NCI-H1694 (cell line): ENCODE data around the gene KLHL8.

Source experiments
- DNase-seq: peaks from one replicate; lab custom pipeline; 2025; lab: John Stamatoyannopoulos, UW

The KLHL8 gene

GRCh38 chr4:87121341-87122065 lies 98.9 kb downstream of the KLHL8 start:
- DNase-seq, result peak; percentile 13

- DNase-seq, result no peak
Measured at GRCh38 chr4:87120411-87121162, 99.8 kb downstream of the KLHL8 start.

DNA sequence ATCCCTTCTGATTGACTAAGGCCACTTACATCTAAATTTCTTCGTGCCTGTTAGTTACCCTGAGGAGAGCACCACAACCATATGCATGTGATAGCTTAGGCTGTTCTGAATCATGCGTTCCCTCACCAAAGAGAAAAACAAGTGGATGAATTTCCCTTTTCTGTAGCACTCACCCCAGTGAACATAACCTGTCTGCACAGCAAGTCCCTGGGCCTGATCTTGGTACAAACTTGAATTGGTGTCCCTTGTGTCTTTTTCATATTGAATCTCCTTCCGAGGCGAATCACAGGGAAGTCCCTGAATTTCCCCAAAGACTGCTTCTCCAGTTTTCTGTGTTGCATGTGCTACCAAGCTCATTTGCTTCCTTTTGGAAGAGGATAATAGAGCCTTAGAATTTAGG lies 100.4 kb downstream of the KLHL8 start:
- no peak for DNase-seq

- DNase-seq, result no peak
Measured at GRCh38 chr4:87118826-87119225, 101.6 kb downstream of the KLHL8 start.

DNA sequence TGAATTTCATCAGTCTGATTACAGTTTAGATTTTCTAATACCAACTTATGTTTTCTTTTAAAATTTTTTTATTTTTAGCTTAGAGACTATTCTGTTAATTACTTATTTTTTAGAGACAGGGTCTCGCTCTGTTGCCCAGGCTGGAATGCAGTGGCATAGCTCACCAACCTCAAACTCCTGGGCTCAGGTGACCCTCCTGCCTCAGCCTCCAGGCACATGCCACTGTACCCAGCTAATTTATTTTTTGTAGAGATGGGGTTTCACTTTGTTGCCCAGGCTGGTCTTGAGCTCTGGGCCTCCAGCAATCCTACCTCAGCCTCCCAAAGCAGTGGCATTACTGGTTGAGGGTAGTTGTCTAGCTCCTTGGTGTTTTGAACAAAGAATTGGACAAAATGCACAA lies 102.0 kb downstream of the KLHL8 start:
- DNase-seq, result no peak

DNA sequence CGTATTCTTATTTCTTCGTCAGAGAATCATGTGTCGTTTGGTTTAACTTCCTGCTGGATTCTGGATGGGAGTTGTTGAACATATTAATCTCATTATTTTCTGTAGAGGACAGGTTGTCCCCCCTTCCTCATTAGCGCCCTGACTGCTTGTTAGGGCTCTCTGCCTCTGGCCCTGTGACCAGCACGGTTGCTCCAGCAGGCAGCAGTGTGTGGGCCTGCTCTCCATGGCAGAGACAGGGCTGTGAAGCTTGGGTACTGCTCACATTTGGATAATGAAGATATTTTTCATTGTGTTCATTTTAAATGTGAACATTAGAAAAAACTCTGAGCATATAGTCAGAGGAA lies 102.7 kb downstream of the KLHL8 start:
- DNase-seq, result no peak

DNA sequence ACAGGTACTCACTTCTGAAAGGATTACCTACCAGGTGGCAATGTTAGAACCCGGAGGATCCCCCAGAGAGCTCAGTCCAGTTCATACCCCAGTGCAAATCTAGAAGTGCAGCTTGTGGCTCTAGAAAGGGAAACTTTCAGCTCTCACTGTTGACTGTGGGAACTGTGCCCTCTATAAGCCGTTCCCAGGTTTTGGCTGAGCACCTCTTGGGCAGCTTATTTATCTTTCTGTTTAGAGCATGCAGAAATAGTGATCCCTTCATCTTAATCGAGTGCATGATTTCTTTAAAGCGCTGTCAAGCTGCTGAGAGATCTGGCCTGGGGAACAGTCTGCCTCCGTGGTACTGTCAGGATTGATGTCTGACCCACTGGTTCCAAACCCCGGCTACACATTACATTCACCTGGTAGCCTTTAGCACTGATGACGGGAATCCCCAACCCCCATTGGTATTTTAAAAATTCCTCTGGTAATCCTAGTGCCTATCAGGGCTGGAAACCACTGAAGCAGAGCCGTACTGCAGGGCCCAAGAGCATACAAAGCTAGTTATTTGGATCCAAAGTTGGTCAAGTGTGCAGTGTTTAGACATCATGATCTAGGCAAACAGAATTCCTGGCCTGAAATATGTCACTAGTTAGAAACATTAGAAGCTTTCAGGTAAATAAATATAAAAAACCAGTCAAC lies 103.2 kb downstream of the KLHL8 start:
- no peak for DNase-seq

DNA sequence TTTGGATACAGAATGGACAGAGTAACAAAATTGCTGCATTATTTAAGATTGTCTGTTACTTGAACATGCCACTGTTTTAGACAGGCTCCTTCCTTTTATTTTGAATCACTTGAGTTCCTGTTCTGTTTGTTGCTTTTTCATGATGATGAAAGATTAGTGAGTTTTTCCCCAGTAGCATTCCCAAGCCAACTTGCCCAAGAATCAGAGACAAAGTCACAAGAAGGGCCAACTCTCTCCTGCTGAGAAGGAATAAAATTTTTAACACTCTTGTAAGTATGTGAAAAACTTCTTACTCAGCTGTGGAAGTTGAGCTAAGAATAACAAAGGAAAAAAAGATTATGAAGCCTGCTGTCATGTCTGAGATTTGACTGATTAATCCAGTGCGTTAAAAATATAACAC lies 104.2 kb downstream of the KLHL8 start:
- DNase-seq, result no peak

DNA sequence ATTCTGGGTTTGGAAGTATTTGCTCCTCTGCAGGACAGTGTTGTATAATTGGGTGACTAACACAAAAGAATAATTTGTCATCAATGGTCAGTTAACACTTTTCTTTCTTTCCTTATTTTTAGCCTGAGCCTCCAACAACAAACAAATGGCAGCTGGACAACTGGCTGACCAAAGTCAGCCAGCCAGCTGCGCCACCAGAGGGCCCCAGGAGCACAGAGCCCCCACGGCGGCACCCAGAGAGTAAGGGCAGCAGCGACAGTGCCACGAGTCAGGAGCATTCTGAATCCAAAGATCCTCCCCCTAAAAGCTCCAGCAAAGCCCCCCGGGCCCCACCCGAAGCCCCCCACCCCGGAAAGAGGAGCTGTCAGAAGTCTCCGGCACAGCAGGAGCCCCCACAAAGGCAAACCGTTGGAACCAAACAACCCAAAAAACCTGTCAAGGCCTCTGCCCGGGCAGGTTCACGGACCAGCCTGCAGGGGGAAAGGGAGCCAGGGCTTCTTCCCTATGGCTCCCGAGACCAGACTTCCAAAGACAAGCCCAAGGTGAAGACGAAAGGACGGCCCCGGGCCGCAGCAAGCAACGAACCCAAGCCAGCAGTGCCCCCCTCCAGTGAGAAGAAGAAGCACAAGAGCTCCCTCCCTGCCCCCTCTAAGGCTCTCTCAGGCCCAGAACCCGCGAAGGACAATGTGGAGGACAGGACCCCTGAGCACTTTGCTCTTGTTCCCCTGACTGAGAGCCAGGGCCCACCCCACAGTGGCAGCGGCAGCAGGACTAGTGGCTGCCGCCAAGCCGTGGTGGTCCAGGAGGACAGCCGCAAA lies 106.0 kb downstream of the KLHL8 start:
- DNase-seq, result no peak

- no peak for DNase-seq
Measured at GRCh38 chr4:87112063-87112462, 108.4 kb downstream of the KLHL8 start.
